Tibial artery (tissue), 4 donors: ENCODE data around the gene XRCC4.

Source experiments
- DNase-seq, 2 donors: peaks; one replicate each; pipeline ENCODE4 v3.0.0-alpha.2; 2019
- H3K27ac ChIP-seq, 2 donors: fragments of 200-600 bp; sonication (generic) in 1 of 2; 1 replicate in 1 of 2; 2 replicates in 1 of 2; pipeline ENCODE4 v1.5.1; 2018 to 2019; ENCODE audit warnings: mild to moderate bottlenecking in 1 of 2
- H3K27me3 ChIP-seq, 2 donors: fragments of 200-600 bp; sonication (generic) in 1 of 2; one replicate each; pipeline versions ENCODE4 v1.5.1 to v1.6.0; 2016 to 2019
- H3K36me3 ChIP-seq, 3 donors: fragments of 200-600 bp; sonication (generic) in 2 of 3; one replicate each; pipeline ENCODE4 v1.5.1; 2016 to 2019; ENCODE audit warnings: mild to moderate bottlenecking in 2 of 3
- H3K4me1 ChIP-seq, 4 donors: fragments of 200-600 bp; sonication (generic) in 2 of 4; 1 replicate in 3 of 4; 2 replicates in 1 of 4; pipeline ENCODE4 v1.5.1; 2016 to 2019
- H3K4me3 ChIP-seq, 2 donors: fragments of 200-600 bp; sonication (generic) in 1 of 2; 1 replicate in 1 of 2; 2 replicates in 1 of 2; pipeline ENCODE4 v1.5.1; 2018 to 2019; ENCODE audit warnings: mild to moderate bottlenecking in 2 of 2
- H3K9me3 ChIP-seq, 3 donors: fragments of 200-600 bp; sonication (generic) in 1 of 3; one replicate each; pipeline ENCODE4 v1.5.1; 2016 to 2019
- intact Hi-C: fragments of 100-400 bp; cut with DNase I; formaldehyde crosslinking; loops from one replicate; pipeline ENCODE4 v1.15.0; 2023; ENCODE audit warnings: low total_unique reads
- TF ChIP-seq, protein P1 (sequence below), 2 experiments: fragments of 200-600 bp in 1 of 2; fragments of 450-650 bp in 1 of 2; IDR thresholded peaks; one replicate each; pipeline ENCODE4 v1.5.1; 2017 to 2019; ENCODE audit warnings: antibody characterized with exemption in 2 of 2, mild to moderate bottlenecking in 1 of 2, moderate library complexity in 1 of 2

The XRCC4 gene

DNA sequence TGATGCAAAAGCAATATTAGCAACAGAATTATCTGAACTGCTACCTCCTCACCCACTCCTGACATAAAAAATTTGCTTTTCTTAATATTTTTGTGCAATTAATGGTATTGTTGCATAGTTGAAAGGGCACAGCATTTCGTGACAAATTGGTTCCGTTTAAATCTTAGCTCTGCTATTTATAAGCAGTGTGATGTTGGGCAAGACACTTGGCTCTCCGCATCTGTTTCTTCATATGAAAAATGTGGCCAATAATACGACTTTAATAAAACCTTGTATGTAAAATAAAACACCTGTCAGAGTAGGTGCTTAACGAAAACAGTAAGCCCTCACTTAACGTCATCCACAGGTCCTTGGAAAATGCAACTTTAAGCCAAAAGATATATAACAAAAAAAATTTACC lies 4.4 kb upstream of the XRCC4 start:
- no peak overlapping the region for H3K4me3 ChIP-seq
- H3K36me3 ChIP-seq, result no peaks in the 10 kb centered on the region
- peaks cover 0 to 75% (median 19%) of the 10 kb centered on the region in 4 donors for H3K4me1 ChIP-seq
- H3K27me3 ChIP-seq, result no peaks in the 10 kb centered on the region
- no peak overlapping the region for H3K27ac ChIP-seq
- H3K9me3 ChIP-seq, result no peaks in the 10 kb centered on the region
- intact Hi-C loops, result no loop called here
- TF ChIP-seq, protein P1, sequence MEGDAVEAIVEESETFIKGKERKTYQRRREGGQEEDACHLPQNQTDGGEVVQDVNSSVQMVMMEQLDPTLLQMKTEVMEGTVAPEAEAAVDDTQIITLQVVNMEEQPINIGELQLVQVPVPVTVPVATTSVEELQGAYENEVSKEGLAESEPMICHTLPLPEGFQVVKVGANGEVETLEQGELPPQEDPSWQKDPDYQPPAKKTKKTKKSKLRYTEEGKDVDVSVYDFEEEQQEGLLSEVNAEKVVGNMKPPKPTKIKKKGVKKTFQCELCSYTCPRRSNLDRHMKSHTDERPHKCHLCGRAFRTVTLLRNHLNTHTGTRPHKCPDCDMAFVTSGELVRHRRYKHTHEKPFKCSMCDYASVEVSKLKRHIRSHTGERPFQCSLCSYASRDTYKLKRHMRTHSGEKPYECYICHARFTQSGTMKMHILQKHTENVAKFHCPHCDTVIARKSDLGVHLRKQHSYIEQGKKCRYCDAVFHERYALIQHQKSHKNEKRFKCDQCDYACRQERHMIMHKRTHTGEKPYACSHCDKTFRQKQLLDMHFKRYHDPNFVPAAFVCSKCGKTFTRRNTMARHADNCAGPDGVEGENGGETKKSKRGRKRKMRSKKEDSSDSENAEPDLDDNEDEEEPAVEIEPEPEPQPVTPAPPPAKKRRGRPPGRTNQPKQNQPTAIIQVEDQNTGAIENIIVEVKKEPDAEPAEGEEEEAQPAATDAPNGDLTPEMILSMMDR (IDR thresholded peaks at IDR 0.05), result no peak
- no peak for DNase-seq

DNA sequence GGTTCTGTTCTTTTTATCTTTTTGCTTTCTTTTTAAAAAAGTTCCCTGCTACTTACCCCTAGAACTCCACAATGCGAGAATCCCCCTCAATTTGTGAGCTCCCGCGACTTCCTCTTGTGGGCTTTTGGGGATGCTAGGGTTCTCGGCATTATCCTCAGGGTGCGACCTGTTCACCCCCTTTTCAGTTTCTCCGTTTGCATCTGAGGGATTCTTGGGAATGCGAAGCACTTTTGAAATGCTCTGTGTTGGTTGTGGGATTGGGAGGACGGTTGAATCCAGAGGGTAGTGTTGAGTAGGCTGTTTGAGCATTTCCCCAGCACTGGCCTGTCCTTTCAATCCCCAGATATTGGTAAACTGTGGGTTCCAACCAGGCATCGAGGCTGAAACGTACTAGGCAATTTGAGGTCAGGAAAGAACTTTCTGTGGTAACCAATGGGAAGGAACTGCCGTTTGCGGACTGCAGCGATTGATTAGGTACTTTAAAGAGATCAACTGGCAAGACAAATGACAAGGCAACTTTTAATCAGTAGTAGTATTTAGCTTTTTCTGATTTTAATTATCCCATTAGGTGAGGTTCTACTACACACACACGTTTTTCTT lies 415 bp downstream of the XRCC4 start:
- no peaks in the 10 kb centered on the region for H3K27me3 ChIP-seq
- peak overlapping the region; percentile 86 to 95 for H3K4me3 ChIP-seq
- H3K4me1 ChIP-seq, result peaks cover 0 to 45% (median 22%) of the 10 kb centered on the region in 4 donors
- H3K27ac ChIP-seq, result peak overlapping the region; percentile 82 to 89
- TF ChIP-seq, protein P1 (IDR thresholded peaks at IDR 0.05), result no peak
- intact Hi-C loops, result loop anchor here (5.0 kb wide), 2 partner anchors 395 to 435 kb away; partner anchors contain the start of gene VCAN
- no peak for DNase-seq
- no peaks in the 10 kb centered on the region for H3K9me3 ChIP-seq
- H3K36me3 ChIP-seq, result no peaks in the 10 kb centered on the region

DNA sequence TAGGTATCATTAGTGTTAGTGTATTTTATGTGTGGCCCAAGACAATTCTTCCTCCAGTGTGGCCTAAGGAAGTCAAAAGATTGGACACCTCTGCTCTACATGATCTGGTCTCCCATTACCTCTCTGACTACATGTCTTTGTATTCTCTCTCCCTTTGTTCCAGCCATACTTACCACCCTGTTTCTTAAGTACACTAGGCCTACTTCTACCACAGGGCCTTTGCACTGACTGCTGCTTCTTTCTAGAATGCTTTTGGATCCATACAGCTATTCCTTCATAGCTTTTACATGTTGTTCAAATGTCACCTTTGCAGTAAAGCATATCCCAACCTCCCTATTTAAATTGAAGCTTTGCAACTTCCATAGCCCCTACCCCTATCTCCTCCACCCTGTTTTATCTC lies 5.4 kb downstream of the XRCC4 start:
- no peaks in the 10 kb centered on the region for H3K27me3 ChIP-seq
- H3K36me3 ChIP-seq, result no peaks in the 10 kb centered on the region
- no peak overlapping the region for H3K27ac ChIP-seq
- H3K9me3 ChIP-seq, result no peaks in the 10 kb centered on the region
- DNase-seq, result no peak
- intact Hi-C loops, result no loop called here
- TF ChIP-seq, protein P1 (IDR thresholded peaks at IDR 0.05), result no peak
- H3K4me1 ChIP-seq, result peaks cover 0 to 9% (median 5%) of the 10 kb centered on the region in 4 donors
- no peak overlapping the region for H3K4me3 ChIP-seq

DNA sequence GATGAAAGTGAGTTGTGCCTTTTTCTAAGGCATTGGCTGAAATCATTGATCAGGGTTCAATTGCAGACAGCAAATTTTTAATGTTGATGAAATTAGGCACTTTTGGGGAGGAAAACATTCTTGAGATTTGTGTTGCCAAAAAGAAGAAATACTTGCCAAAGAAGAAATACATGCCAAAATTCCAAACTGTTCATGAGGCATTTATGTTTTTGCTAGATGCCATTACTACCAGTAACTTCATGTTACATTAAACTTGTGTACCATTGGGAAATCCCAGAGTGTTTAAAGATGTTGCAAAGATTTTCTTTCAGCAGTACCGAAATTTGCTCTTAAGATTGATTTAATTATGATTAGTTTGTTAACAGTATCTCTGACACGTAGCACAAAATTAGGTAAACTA lies 7.0 kb downstream of the XRCC4 start:
- Histone ChIP-seq H3K4me3 (no peak overlapping the region), H3K27me3 (no peaks in the 10 kb centered on the region), H3K27ac (no peak overlapping the region), H3K4me1 (no peaks in the 10 kb centered on the region), H3K9me3 (no peaks in the 10 kb centered on the region), H3K36me3 (no peaks in the 10 kb centered on the region)
- no peak for DNase-seq
- intact Hi-C loops, result no loop called here
- TF ChIP-seq, protein P1 (IDR thresholded peaks at IDR 0.05), result no peak

DNA sequence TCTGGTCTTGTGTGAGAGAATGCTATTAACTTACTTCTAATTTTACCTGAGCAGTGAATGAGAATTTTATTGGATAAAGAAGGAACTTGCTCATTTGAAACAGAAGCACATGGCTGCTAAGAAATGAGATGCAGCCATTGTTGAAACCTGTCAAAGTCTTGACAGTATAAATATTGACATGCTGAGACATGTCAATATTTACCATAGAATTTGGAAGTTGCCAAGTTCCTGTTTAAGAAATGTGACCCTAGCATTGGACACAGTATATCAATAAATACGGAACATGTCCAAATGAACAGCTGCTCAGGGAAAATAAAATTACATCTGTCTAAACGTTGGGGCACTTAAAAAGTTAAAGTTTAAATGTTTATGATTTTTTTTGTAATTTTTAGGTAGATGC lies 7.8 kb downstream of the XRCC4 start:
- DNase-seq, result no peak
- H3K4me3 ChIP-seq, result no peak overlapping the region
- no peak overlapping the region for H3K27ac ChIP-seq
- intact Hi-C loops, result no loop called here
- TF ChIP-seq, protein P1 (IDR thresholded peaks at IDR 0.05), result no peak
- no peaks in the 10 kb centered on the region for H3K9me3 ChIP-seq
- no peaks in the 10 kb centered on the region for H3K27me3 ChIP-seq
- H3K36me3 ChIP-seq, result no peaks in the 10 kb centered on the region
- no peaks in the 10 kb centered on the region for H3K4me1 ChIP-seq

DNA sequence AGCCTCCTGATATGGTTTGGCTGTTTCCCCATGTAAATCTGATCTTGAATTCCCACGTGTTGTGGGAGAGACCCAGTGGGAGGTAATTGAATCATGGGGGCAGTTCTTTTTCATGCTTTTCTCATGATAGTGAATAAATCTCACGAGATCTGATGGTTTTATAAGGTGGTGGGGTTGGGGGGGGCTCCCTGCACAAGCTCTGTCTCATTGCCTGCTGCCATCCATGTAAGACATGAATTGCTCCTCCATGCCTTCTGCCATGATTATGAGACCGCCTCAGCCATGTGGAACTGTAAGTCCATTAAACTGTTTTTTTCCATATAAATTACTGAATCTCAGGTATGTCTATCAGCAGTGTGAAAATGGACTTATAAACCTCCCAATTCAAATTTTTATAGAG lies 12.8 kb downstream of the XRCC4 start:
- intact Hi-C loops, result no loop called here

More for the DNA sequence above, 12.8 kb downstream of the XRCC4 start:
- H3K9me3 ChIP-seq, result peaks cover 0 to 15% (median 0%) of the 10 kb centered on the region in 3 donors
- H3K27me3 ChIP-seq, result no peaks in the 10 kb centered on the region
- peaks cover 0 to 4% (median 0%) of the 10 kb centered on the region in 3 donors for H3K36me3 ChIP-seq
- no peaks in the 10 kb centered on the region for H3K4me1 ChIP-seq
- no peak overlapping the region for H3K4me3 ChIP-seq
- no peak for DNase-seq
- H3K27ac ChIP-seq, result no peak overlapping the region
- TF ChIP-seq, protein P1 (IDR thresholded peaks at IDR 0.05), result no peak
